HPDE6-E6E7 (cell line): ENCODE results near the gene RASSF8.

ENCODE experiments used
- DNase-seq: peaks from one replicate; pipeline ENCODE4 v3.0.0; 2011; ENCODE audit warnings: missing footprints; ENCODE audit errors: extremely low spot score

Gene RASSF8

DNA sequence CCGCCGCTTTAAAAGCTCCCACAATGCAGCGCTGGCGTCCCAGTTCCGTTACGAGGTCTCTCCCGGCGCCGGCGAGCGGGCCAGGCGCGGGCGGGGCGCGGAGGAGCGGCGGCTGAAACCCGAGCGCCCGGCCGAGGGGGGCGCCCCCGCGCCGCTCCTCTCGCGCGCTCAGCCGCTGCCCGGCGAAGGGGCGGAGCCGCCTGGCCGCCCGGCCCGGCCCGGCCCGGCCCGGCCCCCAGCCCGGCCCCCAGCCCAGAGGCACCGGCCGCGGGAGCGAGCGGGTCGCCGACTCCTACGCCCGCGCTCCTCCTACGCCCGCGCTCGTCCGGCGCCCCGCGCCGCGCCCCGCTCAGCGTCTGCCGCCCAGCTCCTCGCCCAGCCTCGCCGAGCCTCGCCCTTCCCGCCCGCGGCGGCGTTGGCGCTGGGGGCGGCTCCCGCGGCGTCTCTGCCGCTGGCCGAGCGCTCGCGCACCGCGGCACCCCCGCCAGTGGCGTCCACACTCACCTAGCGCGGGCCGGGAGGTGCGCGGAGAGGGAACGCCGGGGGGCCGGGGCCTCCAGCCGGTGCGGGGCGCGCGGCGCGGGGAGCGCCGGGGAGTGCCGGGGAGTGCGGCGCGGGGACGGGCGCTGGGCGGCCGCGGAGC lies at the start of gene RASSF8:
Gene RASSF8 (plus strand): TSS at position 255 of the 643 bp plus-strand sequence. CDS start 96,662 bp downstream, outside the sequence.
- DNase-seq, result peak; percentile 51

DNA sequence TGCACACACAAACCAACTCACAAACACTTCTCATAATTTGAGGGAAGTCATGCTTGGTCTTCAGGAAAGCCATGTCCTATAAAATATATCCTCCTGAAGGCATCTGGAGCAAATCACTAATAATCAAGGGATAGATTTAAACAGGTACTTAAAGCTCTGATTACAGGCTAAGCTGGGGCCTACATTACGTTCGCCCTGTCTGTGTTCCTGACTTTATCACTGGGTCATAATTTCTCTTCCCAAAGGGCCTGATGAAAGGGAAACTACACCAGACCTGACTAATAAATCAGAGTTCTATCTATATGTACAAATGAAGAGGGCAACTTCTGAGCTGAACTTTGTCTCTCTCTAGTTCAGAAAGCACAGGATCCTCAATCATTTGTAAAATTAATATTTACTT lies 43.9 kb upstream of the RASSF8 start:
- DNase-seq, result no peak

- peak; percentile 28 for DNase-seq
These were observed 33.9 kb upstream of the RASSF8 start for GRCh38 chr12:25924491-25925001.

DNA sequence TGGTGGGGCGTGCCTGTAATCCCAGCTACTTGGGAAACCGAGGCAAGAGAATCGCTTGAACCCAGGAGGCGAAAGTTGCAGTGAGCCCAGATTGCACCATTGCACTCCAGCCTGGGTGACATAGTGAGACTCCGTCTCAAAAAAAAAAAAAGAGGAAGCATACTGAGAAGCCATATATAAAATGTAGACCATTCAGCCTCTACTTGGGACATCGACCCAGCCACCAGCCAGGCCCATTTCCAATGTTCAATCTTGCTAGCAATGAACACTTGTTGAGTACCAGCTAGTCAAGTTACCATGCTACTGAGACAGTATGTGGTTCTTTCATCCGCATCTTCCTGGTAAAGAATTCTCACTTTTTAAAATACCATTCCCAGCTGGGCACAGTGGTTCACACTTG lies 33.4 kb upstream of the RASSF8 start:
- DNase-seq, result no peak

GRCh38 chr12:25926536-25926935 lies 31.9 kb upstream of the RASSF8 start:
- DNase-seq, result no peak

- DNase-seq, result no peak
These were observed 29.3 kb upstream of the RASSF8 start for GRCh38 chr12:25929142-25929541.

GRCh38 chr12:25932971-25933370 lies 25.5 kb upstream of the RASSF8 start:
- no peak for DNase-seq

GRCh38 chr12:25934456-25934855 lies 24.0 kb upstream of the RASSF8 start:
- no peak for DNase-seq

DNA sequence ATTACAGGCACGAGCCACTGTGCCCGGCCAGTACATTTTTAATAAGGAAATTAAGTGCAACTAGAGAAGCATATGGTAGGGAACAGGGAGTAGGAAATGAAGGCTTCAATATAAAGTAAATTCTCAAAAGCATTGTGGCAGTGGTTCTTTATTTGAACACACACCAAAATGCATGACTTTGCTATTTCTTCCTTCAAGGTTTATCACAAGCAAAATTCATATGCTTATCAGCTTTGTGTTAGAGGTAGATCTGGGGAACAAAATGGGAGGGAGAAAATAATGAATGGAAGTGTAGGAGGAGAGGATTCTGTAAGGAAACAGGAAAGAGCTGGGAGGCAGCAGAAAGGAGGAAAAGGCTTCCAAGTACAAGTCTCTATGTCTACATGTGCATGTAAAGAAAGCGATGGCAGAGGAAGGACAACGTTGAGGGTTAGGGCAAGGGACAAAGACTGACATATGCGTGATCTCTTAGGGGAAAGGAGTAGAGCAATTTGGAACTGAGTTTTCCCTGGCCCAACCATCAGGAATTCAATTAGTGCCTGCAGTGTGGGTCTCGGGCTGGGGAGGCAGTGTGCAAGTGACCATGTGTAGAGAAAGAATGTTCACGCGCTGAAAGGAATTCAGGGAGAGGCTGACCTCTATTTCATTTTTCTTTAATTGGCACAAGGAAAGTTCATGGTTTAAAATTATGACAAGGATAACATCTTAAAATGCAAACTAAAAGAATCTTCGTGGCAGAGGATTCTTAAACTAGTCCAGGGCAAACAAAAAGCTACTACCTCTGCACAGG lies 22.9 kb upstream of the RASSF8 start:
- no peak for DNase-seq

DNA sequence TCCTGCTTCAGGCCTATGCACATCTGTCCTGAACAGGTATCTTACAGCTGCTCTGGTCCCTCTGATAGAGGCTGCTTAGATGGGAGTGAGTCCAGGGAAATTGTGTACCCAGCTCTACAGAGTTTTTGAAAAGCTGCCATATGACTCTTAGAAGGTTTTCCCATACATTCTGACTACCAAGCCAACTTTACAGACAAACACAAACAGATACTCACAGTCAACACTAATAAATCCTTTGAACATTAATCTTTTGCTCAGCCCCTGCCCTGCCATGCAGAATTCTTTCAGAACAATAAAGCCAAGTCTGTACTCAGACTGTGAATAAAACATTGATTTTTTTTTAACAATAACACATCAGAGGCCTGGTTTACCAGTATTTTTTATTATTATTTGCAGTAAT lies 21.4 kb upstream of the RASSF8 start:
- no peak for DNase-seq

GRCh38 chr12:25938581-25938980 lies 19.9 kb upstream of the RASSF8 start:
- DNase-seq, result no peak

GRCh38 chr12:25939606-25940005 lies 18.9 kb upstream of the RASSF8 start:
- DNase-seq, result no peak

DNA sequence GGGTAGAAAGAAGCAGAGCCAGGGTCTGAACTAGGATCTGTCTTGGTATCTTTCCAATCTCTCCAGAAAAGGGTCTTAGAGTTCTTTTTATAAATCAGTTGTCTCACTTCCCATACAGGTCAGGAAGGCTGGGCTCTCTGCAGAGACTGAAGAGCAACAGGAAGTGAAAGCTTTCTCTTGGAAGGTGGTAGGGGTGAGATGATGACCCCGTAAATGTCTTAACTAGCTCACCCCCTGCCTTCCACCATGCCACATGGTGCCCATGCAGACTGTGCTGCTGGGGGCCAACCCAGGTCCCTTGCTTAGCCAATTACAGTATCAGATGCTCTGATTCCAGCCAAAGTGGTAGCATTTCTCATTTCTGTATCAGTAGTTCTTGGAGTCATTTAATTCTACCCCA lies 17.6 kb upstream of the RASSF8 start:
- DNase-seq, result no peak

- no peak for DNase-seq
These were observed 15.8 kb upstream of the RASSF8 start for GRCh38 chr12:25942709-25943108.

GRCh38 chr12:25943940-25944339 lies 14.5 kb upstream of the RASSF8 start:
- no peak for DNase-seq

DNA sequence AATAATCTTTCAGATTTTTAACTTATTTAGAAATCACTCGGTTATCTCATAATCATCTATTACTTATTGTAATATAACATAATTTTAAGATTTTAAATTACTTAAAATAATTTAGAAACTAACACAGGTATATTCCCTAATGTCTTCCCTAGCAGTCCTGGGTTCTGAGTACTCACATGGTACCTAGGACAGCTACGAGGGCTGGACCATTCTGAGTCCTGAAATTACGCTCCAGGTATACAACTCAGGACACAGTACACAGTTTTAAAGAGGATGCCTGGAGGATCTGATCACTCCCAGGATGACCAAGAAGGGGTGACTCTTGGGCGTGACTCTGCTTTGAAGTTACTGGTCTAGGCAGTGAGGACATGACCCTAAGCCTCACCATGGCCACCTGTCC lies 9.1 kb upstream of the RASSF8 start:
- no peak for DNase-seq

DNA sequence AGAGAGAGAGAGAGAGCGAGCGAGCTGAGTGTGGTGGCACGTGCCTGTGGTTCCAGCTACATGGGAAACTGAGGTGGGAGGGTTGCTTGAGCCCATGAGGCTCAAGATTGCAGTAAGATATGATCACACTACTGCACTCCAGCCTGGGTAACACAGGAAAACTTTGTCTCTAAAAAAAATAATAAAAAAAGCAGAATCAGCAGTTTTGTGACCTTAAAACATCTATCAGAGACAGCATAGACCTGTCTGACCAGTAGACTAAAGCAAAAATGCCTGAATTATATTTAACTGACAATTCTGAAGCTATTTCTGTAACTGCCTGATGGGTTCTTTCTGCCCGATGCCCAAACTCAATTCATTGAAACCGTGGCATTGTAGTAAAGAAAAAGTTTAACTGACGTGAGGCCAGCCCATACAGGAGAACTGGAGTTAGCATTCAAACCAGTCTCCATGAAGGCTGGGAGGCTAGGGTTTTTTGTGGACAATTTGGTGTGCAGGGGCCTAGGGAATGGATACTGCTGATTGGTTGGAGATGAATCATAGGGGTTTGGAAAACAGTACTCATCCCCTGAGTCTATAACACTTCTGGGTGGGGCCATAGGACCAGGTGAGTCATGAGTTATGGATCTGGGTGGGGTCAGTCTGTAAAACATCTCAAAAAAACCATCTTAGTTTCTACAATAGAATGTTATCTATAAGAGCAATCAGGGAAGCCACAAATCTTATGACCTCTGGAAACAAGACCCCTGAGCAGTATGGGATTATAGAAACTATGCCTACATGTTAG lies 8.0 kb upstream of the RASSF8 start:
- no peak for DNase-seq

- peak; percentile 20 for DNase-seq
These were observed 572 bp upstream of the RASSF8 start for GRCh38 chr12:25957793-25958427.

DNA sequence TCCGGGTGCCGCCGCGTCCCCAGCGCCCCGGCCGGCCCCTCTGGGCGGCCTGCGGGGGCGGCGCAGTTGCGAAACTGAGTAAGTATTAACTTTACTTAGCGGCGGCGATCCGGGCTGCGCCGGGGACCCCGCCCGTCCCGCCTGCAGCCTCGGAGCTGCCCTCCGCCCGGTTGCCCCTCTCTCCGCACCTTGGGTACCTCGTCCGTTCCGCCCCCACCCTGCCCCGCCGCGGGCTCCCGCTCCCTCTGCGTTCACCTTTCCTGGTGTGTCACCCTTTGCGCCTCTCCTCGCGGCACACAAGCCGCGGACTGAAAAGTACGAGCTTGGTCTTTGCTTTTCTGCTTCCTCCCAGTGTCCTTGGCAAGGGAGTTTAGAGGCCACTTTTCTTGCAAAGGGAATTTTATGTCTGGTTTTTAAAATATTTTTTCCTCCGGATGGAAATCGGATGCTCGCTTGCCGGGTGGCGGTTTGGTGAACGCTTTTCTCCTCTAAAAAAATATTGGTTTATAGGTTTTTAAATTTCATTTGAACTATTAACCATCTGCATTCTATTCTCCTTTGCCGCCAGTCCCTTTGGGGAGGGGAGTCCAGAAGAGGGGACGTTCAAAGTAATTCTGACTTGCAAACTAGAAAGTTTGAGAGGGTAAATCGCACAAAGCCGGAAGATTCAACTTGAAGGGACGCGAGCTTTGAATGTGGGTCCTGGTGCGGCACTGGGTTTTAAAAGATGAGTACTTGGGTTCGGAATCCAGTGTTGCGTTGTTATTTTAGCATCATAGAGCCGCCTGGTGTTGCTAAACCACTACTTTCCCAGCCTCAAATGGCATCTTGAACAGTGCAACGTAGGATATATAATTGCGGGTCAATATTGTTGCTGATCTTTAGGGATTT lies 834 bp downstream of the RASSF8 start:
- DNase-seq, result peak; percentile 23

GRCh38 chr12:25960143-25960542 lies 1.7 kb downstream of the RASSF8 start:
- DNase-seq, result no peak

DNA sequence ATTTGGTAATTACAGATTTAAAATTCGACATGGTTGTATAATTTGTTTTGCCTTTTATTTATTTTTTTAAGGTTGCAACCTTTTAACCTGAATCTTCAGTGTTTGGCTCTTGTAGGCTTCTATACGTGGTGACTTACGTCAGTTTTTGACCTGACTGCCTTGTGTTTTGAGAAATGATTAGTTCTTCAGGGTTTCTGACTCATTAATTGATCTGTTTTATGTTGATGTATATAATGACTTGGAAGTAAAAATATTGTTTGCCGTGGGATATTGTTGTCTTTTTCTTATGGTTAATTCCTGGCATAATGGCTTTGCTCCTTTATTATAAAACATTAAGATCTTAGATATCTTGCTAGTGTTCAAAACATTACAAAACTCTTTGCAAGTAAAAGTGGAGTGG lies 2.5 kb downstream of the RASSF8 start:
- DNase-seq, result no peak
